HUES48 (cell line): ENCODE results near the gene CDC45.

Source experiments
- H3K27ac ChIP-seq: one replicate; pipeline ENCODE4 v1.7.0; 2013; ENCODE audit warnings: low read depth, low read length, inconsistent platforms
- H3K27me3 ChIP-seq: 2 replicates; pipeline ENCODE4 v1.6.1; 2013; ENCODE audit warnings: mild to moderate bottlenecking, low read length; ENCODE audit not compliant: control insufficient read depth, insufficient read depth
- H3K36me3 ChIP-seq: 2 replicates; pipeline ENCODE4 v1.6.1; 2013; ENCODE audit warnings: low read length; ENCODE audit not compliant: control insufficient read depth, insufficient read depth
- H3K4me1 ChIP-seq: 2 replicates; pipeline ENCODE4 v1.6.1; 2013; ENCODE audit warnings: mild to moderate bottlenecking, low read length; ENCODE audit not compliant: control insufficient read depth, insufficient read depth
- H3K4me3 ChIP-seq: 2 replicates; pipeline ENCODE4 v1.5.1; 2013; ENCODE audit warnings: mild to moderate bottlenecking, low read depth, low read length
- H3K9ac ChIP-seq: 2 replicates; pipeline ENCODE4 v1.6.1; 2013; ENCODE audit warnings: mild to moderate bottlenecking, low read depth, low read length, moderate library complexity
- H3K9me3 ChIP-seq: 2 replicates; pipeline ENCODE4 v1.6.1; 2013; ENCODE audit warnings: low read length; ENCODE audit not compliant: control insufficient read depth, insufficient read depth

The CDC45 gene

GRCh38 chr22:19473578-19473977, 6.1 kb upstream of the CDC45 start:
- Histone ChIP-seq H3K27me3 (no peaks in the 10 kb centered on the region), H3K4me3 (no peak overlapping the region), H3K9me3 (no peaks in the 10 kb centered on the region), H3K27ac (no peak overlapping the region), H3K4me1 (peaks cover 6% of the 10 kb centered on the region; the same call in 1 of the 2 replicates), H3K9ac (no peak overlapping the region), H3K36me3 (peaks cover 68% of the 10 kb centered on the region)

- Histone ChIP-seq H3K9ac (no peak overlapping the region), H3K4me1 (peaks cover 6% of the 10 kb centered on the region; the same call in 1 of the 2 replicates), H3K9me3 (no peaks in the 10 kb centered on the region), H3K27ac (no peak overlapping the region), H3K27me3 (no peaks in the 10 kb centered on the region), H3K36me3 (peaks cover 46% of the 10 kb centered on the region), H3K4me3 (no peak overlapping the region)
Measured at GRCh38 chr22:19476023-19476422, 3.7 kb upstream of the CDC45 start.

GRCh38 chr22:19477321-19478044, 2.2 kb upstream of the CDC45 start:
- H3K36me3 ChIP-seq, result peaks cover 40% of the 10 kb centered on the region
- H3K9ac ChIP-seq, result no peak overlapping the region; the same call in 1 of the 2 replicates
- no peaks in the 10 kb centered on the region for H3K9me3 ChIP-seq
- peaks cover 6% of the 10 kb centered on the region; the same call in 1 of the 2 replicates for H3K4me1 ChIP-seq
- peak overlapping the region; percentile 71 for H3K4me3 ChIP-seq
- no peaks in the 10 kb centered on the region for H3K27me3 ChIP-seq
- no peak overlapping the region for H3K27ac ChIP-seq

GRCh38 chr22:19478045-19478900, 1.4 kb upstream of the CDC45 start:
- Histone ChIP-seq H3K27ac (peak overlapping the region; percentile 98), H3K27me3 (no peaks in the 10 kb centered on the region), H3K4me3 (peak overlapping the region; percentile 71), H3K9ac (peak overlapping the region; percentile 71), H3K36me3 (peaks cover 38% of the 10 kb centered on the region), H3K9me3 (no peaks in the 10 kb centered on the region), H3K4me1 (peaks cover 6% of the 10 kb centered on the region; the same call in 1 of the 2 replicates)

- Histone ChIP-seq H3K9ac (peak within 1 kb of the TSS; percentile 95), H3K27ac (peak within 1 kb of the TSS; percentile 98), H3K27me3 (no peaks in the 10 kb centered on the region), H3K4me3 (peak within 1 kb of the TSS; percentile 71), H3K36me3 (peaks cover 38% of the 10 kb centered on the region), H3K9me3 (no peaks in the 10 kb centered on the region), H3K4me1 (peaks cover 6% of the 10 kb centered on the region; the same call in 1 of the 2 replicates)
Measured at GRCh38 chr22:19478901-19479354, 792 bp upstream of the CDC45 start, which contains the start of gene UFD1. TSS of gene UFD1 (minus strand) at chr22:19479193. CDS start at chr22:19479085, 108 bp downstream.

GRCh38 chr22:19480173-19480568, 451 bp downstream of the CDC45 start:
- Histone ChIP-seq H3K4me3 (peak overlapping the region; percentile 71), H3K27ac (peak overlapping the region; percentile 98), H3K4me1 (peaks cover 6% of the 10 kb centered on the region; the same call in 1 of the 2 replicates), H3K36me3 (peaks cover 42% of the 10 kb centered on the region), H3K9ac (peak overlapping the region; percentile 95), H3K27me3 (no peaks in the 10 kb centered on the region), H3K9me3 (no peaks in the 10 kb centered on the region)

- 0 out of 2 replicates have a peak overlapping the region, but pooled peaks have one; percentile 95 for H3K9ac ChIP-seq
- no peaks in the 10 kb centered on the region for H3K27me3 ChIP-seq
- no peak overlapping the region for H3K27ac ChIP-seq
- peak overlapping the region; percentile 71 for H3K4me3 ChIP-seq
- H3K36me3 ChIP-seq, result peaks cover 42% of the 10 kb centered on the region
- H3K4me1 ChIP-seq, result peaks cover 6% of the 10 kb centered on the region; the same call in 1 of the 2 replicates
- no peaks in the 10 kb centered on the region for H3K9me3 ChIP-seq
Measured at GRCh38 chr22:19480789-19481188, 1.1 kb downstream of the CDC45 start.

- H3K9me3 ChIP-seq, result no peaks in the 10 kb centered on the region
- peaks cover 6% of the 10 kb centered on the region; the same call in 1 of the 2 replicates for H3K4me1 ChIP-seq
- no peak overlapping the region for H3K27ac ChIP-seq
- no peak overlapping the region for H3K9ac ChIP-seq
- H3K36me3 ChIP-seq, result peaks cover 51% of the 10 kb centered on the region
- H3K4me3 ChIP-seq, result no peak overlapping the region
- H3K27me3 ChIP-seq, result no peaks in the 10 kb centered on the region
Measured at GRCh38 chr22:19482297-19482696, 2.6 kb downstream of the CDC45 start.

GRCh38 chr22:19483481-19484244, 3.9 kb downstream of the CDC45 start:
- no peak overlapping the region for H3K9ac ChIP-seq
- H3K9me3 ChIP-seq, result no peaks in the 10 kb centered on the region
- no peaks in the 10 kb centered on the region for H3K4me1 ChIP-seq
- no peak overlapping the region for H3K4me3 ChIP-seq
- H3K27ac ChIP-seq, result no peak overlapping the region
- H3K27me3 ChIP-seq, result no peaks in the 10 kb centered on the region
- H3K36me3 ChIP-seq, result peaks cover 63% of the 10 kb centered on the region

- no peak overlapping the region for H3K4me3 ChIP-seq
- no peaks in the 10 kb centered on the region for H3K4me1 ChIP-seq
- no peak overlapping the region for H3K27ac ChIP-seq
Measured at GRCh38 chr22:19488285-19488684, 8.6 kb downstream of the CDC45 start.

More at GRCh38 chr22:19488285-19488684, 8.6 kb downstream of the CDC45 start:
- H3K27me3 ChIP-seq, result no peaks in the 10 kb centered on the region
- no peaks in the 10 kb centered on the region for H3K9me3 ChIP-seq
- peaks cover 73% of the 10 kb centered on the region for H3K36me3 ChIP-seq
- no peak overlapping the region for H3K9ac ChIP-seq
